ENCODE results near the gene CABS1.

CABS1 gene

DNA sequence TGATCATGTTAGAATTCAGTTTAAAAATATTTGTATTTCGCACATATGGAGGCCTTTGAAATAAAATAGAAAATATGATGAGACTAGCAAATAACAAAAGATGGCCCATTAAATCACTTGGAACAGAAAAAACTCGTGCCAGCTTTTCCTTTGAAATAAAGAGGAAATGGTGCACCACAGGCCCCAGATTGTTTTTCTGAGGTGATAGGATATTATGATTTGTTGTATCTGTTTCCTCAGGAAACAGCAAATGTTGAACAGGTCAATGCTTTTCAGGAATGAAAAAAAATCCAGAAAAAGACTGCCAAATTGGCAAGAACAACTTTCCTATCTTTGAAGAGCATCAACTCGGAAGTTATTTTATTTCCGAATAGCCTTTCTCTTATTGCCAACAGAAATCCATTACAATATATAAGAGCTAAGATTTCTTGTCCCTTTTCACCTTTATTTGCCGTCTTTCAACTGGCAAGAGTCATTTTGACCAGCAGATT, 48.0 kb downstream of the CABS1 start, which contains the start of gene SMR3B:
Gene SMR3B (plus strand): TSS at position 441 of the 491 bp plus-strand sequence. CDS start 1,380 bp downstream, outside the sequence.
- DNase-seq (ENCODE audit: low spot score) = no peak

Data from CD4-positive, alpha-beta T cell treated with Interleukin-6 at 100 ng/mL for 8 hours (primary cell).